ENCODE data around the gene FGF10.

- TF ChIP-seq CTCF (conservative IDR thresholded peaks at IDR 0.05; ENCODE audit: low read depth, low read length) (no peak), RFX5 (IDR thresholded peaks at IDR 0.05; ENCODE audit: low read depth, low read length) (no peak), POLR2A (IDR thresholded peaks at IDR 0.05; ENCODE audit: low read depth, low read length) (no peak), ELK1 (IDR thresholded peaks at IDR 0.05; ENCODE audit: borderline replicate concordance, low read depth, low read length) (no peak), RAD21 (IDR thresholded peaks at IDR 0.05; ENCODE audit: low read length) (no peak), RCOR1 (IDR thresholded peaks at IDR 0.05; ENCODE audit: insufficient replicate concordance, low read length) (no peak), CHD1 (IDR thresholded peaks at IDR 0.05; ENCODE audit: low read depth, low read length) (no peak), MXI1 (IDR thresholded peaks at IDR 0.05; ENCODE audit: borderline replicate concordance, low read depth, low read length) (no peak), FOS (IDR thresholded peaks at IDR 0.05; ENCODE audit: low read depth, low read length) (no peak)
- TF ChIP-seq, protein P1, sequence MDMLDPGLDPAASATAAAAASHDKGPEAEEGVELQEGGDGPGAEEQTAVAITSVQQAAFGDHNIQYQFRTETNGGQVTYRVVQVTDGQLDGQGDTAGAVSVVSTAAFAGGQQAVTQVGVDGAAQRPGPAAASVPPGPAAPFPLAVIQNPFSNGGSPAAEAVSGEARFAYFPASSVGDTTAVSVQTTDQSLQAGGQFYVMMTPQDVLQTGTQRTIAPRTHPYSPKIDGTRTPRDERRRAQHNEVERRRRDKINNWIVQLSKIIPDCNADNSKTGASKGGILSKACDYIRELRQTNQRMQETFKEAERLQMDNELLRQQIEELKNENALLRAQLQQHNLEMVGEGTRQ (IDR thresholded peaks at IDR 0.05; ENCODE audit: low read depth, low read length): no peak
These were observed 4.4 kb downstream of the FGF10 start for GRCh38 chr5:44384816-44385215.
